AG09319 (cell line): Measurements from ENCODE around the gene RBFOX1.

Experiments
- DNase-seq: peaks from one replicate; pipeline ENCODE4 v3.0.0-alpha.2; 2010; ENCODE audit warnings: low read depth; ENCODE audit errors: extremely low read depth
- TF ChIP-seq, protein P1 (sequence below): IDR thresholded peaks from 2 replicates; pipeline ENCODE4 v1.5.1; 2011; ENCODE audit warnings: low read depth, mild to moderate bottlenecking, inconsistent platforms, low read length, moderate library complexity

RBFOX1 gene

GRCh38 chr16:7405166-7405565 is 72.5 kb downstream of the RBFOX1 start:
- TF ChIP-seq, protein P1, sequence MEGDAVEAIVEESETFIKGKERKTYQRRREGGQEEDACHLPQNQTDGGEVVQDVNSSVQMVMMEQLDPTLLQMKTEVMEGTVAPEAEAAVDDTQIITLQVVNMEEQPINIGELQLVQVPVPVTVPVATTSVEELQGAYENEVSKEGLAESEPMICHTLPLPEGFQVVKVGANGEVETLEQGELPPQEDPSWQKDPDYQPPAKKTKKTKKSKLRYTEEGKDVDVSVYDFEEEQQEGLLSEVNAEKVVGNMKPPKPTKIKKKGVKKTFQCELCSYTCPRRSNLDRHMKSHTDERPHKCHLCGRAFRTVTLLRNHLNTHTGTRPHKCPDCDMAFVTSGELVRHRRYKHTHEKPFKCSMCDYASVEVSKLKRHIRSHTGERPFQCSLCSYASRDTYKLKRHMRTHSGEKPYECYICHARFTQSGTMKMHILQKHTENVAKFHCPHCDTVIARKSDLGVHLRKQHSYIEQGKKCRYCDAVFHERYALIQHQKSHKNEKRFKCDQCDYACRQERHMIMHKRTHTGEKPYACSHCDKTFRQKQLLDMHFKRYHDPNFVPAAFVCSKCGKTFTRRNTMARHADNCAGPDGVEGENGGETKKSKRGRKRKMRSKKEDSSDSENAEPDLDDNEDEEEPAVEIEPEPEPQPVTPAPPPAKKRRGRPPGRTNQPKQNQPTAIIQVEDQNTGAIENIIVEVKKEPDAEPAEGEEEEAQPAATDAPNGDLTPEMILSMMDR = no peak
- no peak for DNase-seq

DNA sequence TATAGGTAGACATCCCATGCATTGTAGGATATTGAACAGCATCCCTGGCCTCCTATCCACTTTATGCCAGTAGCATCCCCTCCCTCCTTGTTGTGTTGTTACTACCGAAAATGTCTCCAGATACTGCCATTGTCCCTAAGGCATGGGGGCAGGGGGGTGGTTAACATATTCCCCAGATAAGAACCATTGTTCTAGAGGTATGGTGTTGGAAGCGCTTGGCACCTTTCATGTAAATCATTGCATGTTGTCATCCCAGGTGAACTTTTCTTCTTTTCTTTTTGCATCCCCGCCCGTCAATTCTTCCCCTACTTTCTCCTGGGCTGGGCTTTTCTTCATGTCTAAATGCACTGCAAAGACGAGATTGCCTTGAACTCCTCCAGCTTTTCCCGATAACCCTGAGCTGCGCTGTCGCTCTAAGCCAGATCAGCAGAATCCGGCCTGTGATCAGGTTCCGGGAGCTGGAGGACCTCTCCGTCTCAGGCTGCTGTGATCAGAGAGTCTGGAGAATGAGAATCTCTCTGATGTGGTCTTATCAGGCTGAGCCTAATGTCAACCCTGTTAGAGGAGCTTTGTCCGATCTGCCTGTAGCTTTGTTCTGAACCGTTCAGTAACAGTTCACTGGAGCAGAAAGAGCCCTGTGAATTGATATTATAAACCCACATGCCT is 76.2 kb downstream of the RBFOX1 start:
- DNase-seq = no peak
- TF ChIP-seq, protein P1 = no peak

DNA sequence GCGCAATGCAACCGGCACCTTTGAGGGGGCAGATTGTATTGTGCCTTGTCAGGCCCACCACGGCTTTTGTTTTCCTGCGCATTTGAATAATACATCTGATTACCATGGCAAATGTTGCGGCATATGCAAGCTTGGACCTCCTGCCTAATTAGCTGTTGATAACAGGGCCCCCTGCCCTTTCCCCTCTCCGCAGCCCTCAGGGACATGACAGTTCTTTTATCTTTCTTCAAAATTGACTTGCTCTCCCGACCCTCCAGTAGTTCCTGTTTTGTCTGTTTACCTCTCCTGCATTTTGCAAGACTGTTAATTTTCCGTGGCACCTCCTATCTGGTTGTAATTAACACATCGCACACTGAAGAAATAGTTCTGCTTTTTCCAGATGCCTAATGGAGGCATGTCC is 86.8 kb downstream of the RBFOX1 start:
- TF ChIP-seq, protein P1 = no peak

GRCh38 chr16:7420079-7420478 is 87.4 kb downstream of the RBFOX1 start:
- no peak for DNase-seq
- TF ChIP-seq, protein P1 = no peak

More for the DNA sequence above, 86.8 kb downstream of the RBFOX1 start:
- no peak for DNase-seq

- TF ChIP-seq, protein P1 = no peak
- no peak for DNase-seq
These were observed 88.2 kb downstream of the RBFOX1 start for GRCh38 chr16:7420843-7421242.

DNA sequence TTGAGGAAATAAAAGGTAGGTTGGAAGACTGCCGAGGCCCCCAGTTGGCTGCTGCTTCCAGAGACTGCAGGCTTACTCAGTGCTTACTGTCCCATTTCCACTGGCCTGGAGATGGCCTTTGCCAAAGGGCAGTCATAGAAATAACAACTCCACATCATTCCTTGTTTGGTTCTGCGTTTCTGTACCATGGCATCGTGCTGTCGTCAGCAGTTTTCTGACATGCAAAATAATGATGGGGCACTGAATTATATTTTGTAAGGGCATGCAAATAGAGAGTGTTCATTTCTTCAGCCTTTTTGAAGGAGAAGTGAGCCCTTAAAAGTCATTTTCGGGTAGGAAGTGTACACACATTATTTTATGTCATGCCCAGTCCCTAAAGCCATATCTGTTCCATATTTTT is 88.9 kb downstream of the RBFOX1 start:
- no peak for DNase-seq
- TF ChIP-seq, protein P1 = no peak

DNA sequence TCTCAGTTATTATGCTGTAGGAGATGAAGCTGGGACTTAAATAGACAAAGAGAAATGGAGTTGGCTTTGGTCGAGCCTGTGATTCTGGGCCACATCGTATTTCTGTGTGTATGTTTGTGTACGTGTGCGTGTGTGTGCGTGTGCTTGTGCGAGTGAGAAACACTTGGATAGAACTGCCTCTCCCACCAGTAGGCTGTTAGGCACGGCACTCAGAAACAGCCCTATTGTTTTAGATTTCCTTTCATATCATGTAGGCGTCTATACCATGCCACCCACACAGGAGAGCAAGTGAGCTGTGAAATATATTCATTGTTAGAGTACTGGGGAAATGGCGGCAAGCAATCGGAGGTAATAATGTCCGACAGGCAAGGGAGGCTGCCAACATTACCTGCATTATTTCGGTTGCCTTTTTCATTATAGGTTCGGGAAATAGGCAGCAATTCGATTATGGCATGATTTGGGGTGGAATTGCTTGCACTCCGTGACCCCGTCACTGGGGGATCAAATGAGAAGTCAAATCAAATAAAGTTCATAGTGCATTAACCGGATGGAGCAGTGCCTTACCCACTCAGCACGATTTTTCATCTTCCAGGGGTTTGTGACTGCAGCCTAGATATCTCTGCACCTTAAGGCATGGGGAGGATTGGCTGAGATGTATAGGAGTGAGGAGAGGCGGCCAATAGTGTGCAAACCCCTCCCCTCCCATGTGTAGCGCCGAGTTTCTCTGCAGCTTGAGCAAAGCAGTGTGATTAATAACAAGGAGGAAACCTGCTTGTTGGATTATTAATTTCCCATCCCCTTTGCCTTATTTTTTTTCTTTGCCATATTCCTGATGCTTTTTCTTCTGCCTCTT is 89.6 kb downstream of the RBFOX1 start:
- TF ChIP-seq, protein P1 = no peak
- no peak for DNase-seq
